ENCODE data around the gene OSTC. TPM values are rescaled to one million over a fixed set of nuclear protein-coding genes. Genes with fewer than 3 reads are reported as not detected.
A peak's percentile ranks its signal among the peaks of the same experiment; 100 is the strongest.

The OSTC gene
- total and polyA plus RNA-seq, 9 of the 15 experiments (the other 6 are each of a cell fraction or from before 2014, with no cell fraction given), result 112 to 966 (median 235) TPM

DNA sequence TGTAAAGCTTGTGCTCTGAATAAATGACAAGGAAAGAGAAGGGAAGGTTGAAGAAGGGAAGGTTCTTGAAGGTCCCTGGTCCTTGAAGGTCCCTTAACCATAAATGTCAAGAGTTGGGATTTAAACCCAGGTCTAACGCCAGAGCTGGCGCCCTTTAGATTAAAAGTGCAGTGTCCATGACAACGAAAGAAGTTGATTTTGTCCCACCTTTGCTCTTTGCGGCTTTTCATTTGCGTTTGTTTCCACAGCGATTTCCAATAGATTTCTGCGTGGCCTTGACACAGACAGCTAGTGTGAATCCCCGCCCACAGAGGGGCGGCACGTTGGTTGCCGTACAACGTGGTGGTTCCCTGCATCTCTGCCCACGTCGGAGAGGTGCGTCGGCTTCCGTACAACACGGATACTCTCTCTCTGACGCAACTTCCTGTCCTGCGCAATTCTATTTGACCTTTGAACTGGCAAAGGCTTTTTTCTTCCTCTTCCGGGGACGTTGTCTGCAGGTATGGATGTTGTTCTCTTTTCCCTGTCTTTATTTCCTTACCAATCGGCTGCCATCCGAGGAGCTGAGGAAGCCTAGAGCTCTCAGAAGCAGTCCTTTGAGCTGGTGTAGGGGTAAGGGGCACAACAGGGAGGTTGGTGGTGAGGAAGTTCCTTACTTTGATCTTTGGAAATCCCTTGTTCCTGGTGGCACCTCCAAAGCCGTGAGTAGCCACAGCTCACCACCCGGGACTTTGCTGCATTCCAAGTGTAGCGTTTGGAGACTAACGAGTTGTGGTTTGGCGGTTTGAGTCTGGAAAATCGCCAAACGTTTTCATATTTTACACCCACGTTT lies 30.1 kb upstream of the OSTC start, which contains the start of gene RPL34 (continued):
- TF ChIP-seq ARNT (IDR thresholded peaks at IDR 0.05), result peak in 1 of 2 experiments; percentile 56; a peak in 2 of 4 replicates

DNA sequence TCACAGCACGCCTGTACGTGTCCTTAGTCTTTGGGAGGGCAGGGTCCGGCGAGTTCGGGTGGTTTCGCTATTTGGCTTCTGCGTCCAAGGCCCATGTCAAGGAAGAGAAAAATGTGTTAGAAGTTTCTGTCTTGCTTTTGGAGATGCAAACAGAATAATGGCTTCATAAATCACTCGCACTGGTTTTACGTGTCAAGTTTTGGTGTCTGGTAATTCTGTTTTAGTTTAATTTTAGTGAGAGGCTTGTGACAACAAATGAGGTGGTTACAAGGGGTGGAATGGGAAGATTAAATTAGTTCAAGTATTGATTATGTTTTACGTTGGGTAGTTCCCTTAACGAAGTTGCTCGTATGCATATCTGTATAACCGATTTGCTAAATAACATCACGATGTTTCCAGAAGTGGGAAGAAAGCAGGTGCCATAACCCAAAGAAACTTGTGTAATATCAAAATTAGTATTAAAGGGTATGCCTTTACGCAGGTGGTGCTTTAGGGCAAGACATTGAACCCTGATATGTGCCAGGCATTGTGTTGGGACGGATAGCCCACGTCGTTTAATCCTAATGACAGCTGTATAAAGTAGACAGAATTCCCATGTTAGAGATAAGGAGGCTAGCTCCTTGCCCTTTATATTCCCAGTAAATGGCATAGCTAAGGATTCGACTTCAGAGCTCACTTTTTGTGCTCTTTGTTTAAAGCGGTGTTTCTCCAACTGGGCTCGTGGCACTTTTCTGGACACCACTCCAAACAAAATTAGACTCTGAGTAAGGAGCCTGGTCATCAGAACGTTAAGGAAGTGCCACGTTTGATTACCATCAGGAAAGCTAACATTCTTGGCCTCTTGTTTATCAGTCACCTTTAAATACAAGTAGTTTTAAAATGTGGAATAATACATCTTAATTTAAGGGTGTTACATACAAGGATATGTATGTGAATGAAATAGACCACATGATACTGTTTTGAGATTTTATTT lies 29.2 kb upstream of the OSTC start:
- intact Hi-C loops (cut with micrococcal nuclease) (no loop called here), in situ Hi-C loops (cut with MboI) (no loop called here)
- no peak; the same call in 2 of the 3 replicates for ATAC-seq
- 3% methylated on average over 23 of the region's 23 CpGs for WGBS (ENCODE audit: insufficient coverage, low coverage, missing lambda C conversion rate)
- Histone ChIP-seq H3K36me3 (ENCODE audit: control insufficient read depth, insufficient read depth, low read length) (peaks cover 56% of the 10 kb centered on the region), H3K9me1 (ENCODE audit: control insufficient read depth, insufficient read depth, low read length) (no peaks in the 10 kb centered on the region), H3K4me2 (ENCODE audit: insufficient read depth, low read length) (peak overlapping the region; percentile 96), H3K4me1 (replicated peaks in 1 of 2; ENCODE audit: control insufficient read depth in 2 of 2, insufficient read depth in 2 of 2, low read length in 2 of 2) (peaks cover 13 to 28% of the 10 kb centered on the region in 2 experiments; a peak in 4 of 5 replicates), H3K27me3 (ENCODE audit: control insufficient read depth in 2 of 2, insufficient read depth in 2 of 2, low read length in 2 of 2) (no peaks in the 10 kb centered on the region), H3K4me3 (peak overlapping the region; percentile 82), H4K20me1 (replicated peaks; ENCODE audit: control insufficient read depth, insufficient read depth, low read length) (peaks cover 28% of the 10 kb centered on the region), H2AFZ (ENCODE audit: low read depth, low read length) (peak overlapping the region; percentile 94), H3K9ac (ENCODE audit: insufficient read depth in 1 of 2, low read depth in 2 of 2, low read length in 2 of 2) (peak overlapping the region; percentile 93 to 98), H3K79me2 (ENCODE audit: control insufficient read depth, insufficient read depth, low read length) (peaks cover 71% of the 10 kb centered on the region), H3K9me3 (replicated peaks; ENCODE audit: control insufficient read depth, insufficient read depth, low read depth, low read length) (no peaks in the 10 kb centered on the region), H3K27ac (ENCODE audit: extremely low read depth, low read depth, low read length) (peak overlapping the region; percentile 93)
- ChIA-PET CTCF (ENCODE audit: low intra/inter-chr PET ratio) (no interaction called here), POLR2A (interaction anchor here (0.6 to 1.5 kb wide), 11 partner anchors 12 to 1013 kb away, joined by 3 to 7 read pairs (median 3); partner anchors contain the start of gene OSTC)
- BruUV-seq (replicated peaks), result TSS peak; percentile 59
- no peak for DNase-seq (ENCODE audit: extremely low read depth in 1 of 4, low spot score in 3 of 4)
- FAIRE-seq, result no peak
- TF ChIP-seq POLR2G (IDR thresholded peaks at IDR 0.05; ENCODE audit: low read depth, low read length) (peak; percentile 9; the same call in 1 of the 2 replicates), HNRNPLL (IDR thresholded peaks at IDR 0.05; ENCODE audit: low read depth, low read length, poor library complexity, severe bottlenecking) (no peak), BRD4 (IDR thresholded peaks at IDR 0.05) (peak; percentile 44), POLR2AphosphoS5 (IDR thresholded peaks at IDR 0.05; ENCODE audit: control insufficient read depth, insufficient read depth, low read depth, low read length) (0 out of 2 replicates have a peak, but pooled peaks have one; percentile 6), ZNF143 (CRISPR knock-in tag; IDR thresholded peaks at IDR 0.05) (no peak), DACH1 (IDR thresholded peaks at IDR 0.05; ENCODE audit: partially characterized antibody) (no peak)
- TF ChIP-seq, protein P1, sequence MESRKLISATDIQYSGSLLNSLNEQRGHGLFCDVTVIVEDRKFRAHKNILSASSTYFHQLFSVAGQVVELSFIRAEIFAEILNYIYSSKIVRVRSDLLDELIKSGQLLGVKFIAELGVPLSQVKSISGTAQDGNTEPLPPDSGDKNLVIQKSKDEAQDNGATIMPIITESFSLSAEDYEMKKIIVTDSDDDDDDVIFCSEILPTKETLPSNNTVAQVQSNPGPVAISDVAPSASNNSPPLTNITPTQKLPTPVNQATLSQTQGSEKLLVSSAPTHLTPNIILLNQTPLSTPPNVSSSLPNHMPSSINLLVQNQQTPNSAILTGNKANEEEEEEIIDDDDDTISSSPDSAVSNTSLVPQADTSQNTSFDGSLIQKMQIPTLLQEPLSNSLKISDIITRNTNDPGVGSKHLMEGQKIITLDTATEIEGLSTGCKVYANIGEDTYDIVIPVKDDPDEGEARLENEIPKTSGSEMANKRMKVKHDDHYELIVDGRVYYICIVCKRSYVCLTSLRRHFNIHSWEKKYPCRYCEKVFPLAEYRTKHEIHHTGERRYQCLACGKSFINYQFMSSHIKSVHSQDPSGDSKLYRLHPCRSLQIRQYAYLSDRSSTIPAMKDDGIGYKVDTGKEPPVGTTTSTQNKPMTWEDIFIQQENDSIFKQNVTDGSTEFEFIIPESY (CRISPR knock-in tag; IDR thresholded peaks at IDR 0.05), result 0 out of 2 replicates have a peak, but pooled peaks have one; percentile 19
- TF ChIP-seq, protein P2, sequence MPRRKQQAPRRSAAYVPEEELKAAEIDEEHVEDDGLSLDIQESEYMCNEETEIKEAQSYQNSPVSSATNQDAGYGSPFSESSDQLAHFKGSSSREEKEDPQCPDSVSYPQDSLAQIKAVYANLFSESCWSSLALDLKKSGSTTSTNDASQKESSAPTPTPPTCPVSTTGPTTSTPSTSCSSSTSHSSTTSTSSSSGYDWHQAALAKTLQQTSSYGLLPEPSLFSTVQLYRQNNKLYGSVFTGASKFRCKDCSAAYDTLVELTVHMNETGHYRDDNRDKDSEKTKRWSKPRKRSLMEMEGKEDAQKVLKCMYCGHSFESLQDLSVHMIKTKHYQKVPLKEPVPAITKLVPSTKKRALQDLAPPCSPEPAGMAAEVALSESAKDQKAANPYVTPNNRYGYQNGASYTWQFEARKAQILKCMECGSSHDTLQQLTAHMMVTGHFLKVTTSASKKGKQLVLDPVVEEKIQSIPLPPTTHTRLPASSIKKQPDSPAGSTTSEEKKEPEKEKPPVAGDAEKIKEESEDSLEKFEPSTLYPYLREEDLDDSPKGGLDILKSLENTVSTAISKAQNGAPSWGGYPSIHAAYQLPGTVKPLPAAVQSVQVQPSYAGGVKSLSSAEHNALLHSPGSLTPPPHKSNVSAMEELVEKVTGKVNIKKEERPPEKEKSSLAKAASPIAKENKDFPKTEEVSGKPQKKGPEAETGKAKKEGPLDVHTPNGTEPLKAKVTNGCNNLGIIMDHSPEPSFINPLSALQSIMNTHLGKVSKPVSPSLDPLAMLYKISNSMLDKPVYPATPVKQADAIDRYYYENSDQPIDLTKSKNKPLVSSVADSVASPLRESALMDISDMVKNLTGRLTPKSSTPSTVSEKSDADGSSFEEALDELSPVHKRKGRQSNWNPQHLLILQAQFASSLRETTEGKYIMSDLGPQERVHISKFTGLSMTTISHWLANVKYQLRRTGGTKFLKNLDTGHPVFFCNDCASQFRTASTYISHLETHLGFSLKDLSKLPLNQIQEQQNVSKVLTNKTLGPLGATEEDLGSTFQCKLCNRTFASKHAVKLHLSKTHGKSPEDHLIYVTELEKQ (CRISPR knock-in tag; IDR thresholded peaks at IDR 0.05), result no peak
